H1 (cell line): ENCODE data around the gene VSX2. TPM values are rescaled to one million over a fixed set of nuclear protein-coding genes. Genes with fewer than 3 reads are reported as not detected.

Experiments
- CHD7 ChIP-seq: fragments of 300-600 bp; sonication (generic); IDR thresholded peaks from 2 replicates; pipeline ENCODE4 v1.7.1; 2012; ENCODE audit warnings: low read length, moderate library complexity, mild to moderate bottlenecking, inconsistent platforms; ENCODE audit not compliant: insufficient replicate concordance
- EGR1 ChIP-seq: IDR thresholded peaks from 2 replicates; pipeline ENCODE4 v1.6.1; 2011; ENCODE audit warnings: low read depth, low read length, borderline replicate concordance
- POLR2A ChIP-seq, 2 experiments: IDR thresholded peaks; 1 replicate in 1 of 2; 2 replicates in 1 of 2; pipeline ENCODE4 v1.6.1; 2011; ENCODE audit warnings: low read depth in 2 of 2, low read length in 2 of 2, mild to moderate bottlenecking in 2 of 2; ENCODE audit errors: control extremely low read depth in 1 of 2
- POU5F1 ChIP-seq: IDR thresholded peaks from 2 replicates; pipeline ENCODE4 v1.6.1; 2011; ENCODE audit warnings: low read depth, mild to moderate bottlenecking, low read length, moderate library complexity
- RXRA ChIP-seq: IDR thresholded peaks from 2 replicates; pipeline ENCODE4 v1.6.1; 2011; ENCODE audit warnings: low read depth, mild to moderate bottlenecking, low read length, moderate library complexity; ENCODE audit not compliant: insufficient read depth
- SIN3A ChIP-seq, 2 experiments: IDR thresholded peaks in 1 of 2; conservative IDR thresholded peaks in 1 of 2; 2 replicates each; pipeline ENCODE4 v1.6.1; 2011 to 2012; ENCODE audit warnings: low read length in 2 of 2, improper control_type of control experiment in 1 of 2, low read depth in 1 of 2, mild to moderate bottlenecking in 1 of 2
- SIRT6 ChIP-seq: IDR thresholded peaks from one replicate; pipeline ENCODE4 v1.7.1; 2012; ENCODE audit warnings: low read length, inconsistent platforms
- SP1 ChIP-seq: IDR thresholded peaks from 2 replicates; pipeline ENCODE4 v1.6.1; 2011; ENCODE audit warnings: low read depth, low read length
- USF2 ChIP-seq: IDR thresholded peaks from 2 replicates; pipeline ENCODE4 v1.6.1; 2011; ENCODE audit warnings: low read length, improper control_type of control experiment
- YY1 ChIP-seq: IDR thresholded peaks from 2 replicates; pipeline ENCODE4 v1.6.1; 2011; ENCODE audit warnings: low read depth, mild to moderate bottlenecking, low read length
- polyA plus RNA-seq, 7 experiments: library from polyadenylated mRNA; depleted of rRNA in 3 of 7; stranded (reverse) in 5 of 7; unstranded in 2 of 7; fragments of >200 nt in 5 of 7; fragments of 200-250 nt in 2 of 7; gene quantifications; 1 replicate in 5 of 7; 2 replicates in 1 of 7; 4 replicates in 1 of 7; pipeline versions ENCODE4 v1.2.1 to v1.2.3, GENCODE V29; 2011 to 2013; ENCODE audit warnings: missing spikeins in 2 of 7, mixed read lengths in 2 of 7
- total RNA-seq: library from RNA; stranded (reverse); fragmentation: NEBNext Ultra II Directional; extraction: Animal tissue kit (Norgen Biotek cat#: 25700); gene quantifications from 2 replicates; pipeline ENCODE4 v1.2.1, GENCODE V29; 2021
- TF ChIP-seq, protein P1 (sequence below): IDR thresholded peaks from 2 replicates; pipeline ENCODE4 v1.6.1; 2012; ENCODE audit warnings: inconsistent platforms

VSX2 gene
- total and polyA plus RNA-seq, 2 of the 8 experiments (the other 6 are each of a cell fraction or from before 2014, with no cell fraction given), result 0.08 to 0.22 TPM

- no peak for TF ChIP-seq CHD7
- no peak for TF ChIP-seq SP1
- TF ChIP-seq, protein P1, sequence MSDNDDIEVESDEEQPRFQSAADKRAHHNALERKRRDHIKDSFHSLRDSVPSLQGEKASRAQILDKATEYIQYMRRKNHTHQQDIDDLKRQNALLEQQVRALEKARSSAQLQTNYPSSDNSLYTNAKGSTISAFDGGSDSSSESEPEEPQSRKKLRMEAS, result no peak
- TF ChIP-seq SIN3A (conservative IDR thresholded peaks at IDR 0.05 in 1 of 2, IDR thresholded peaks at IDR 0.05 in 1 of 2; ENCODE audit: low read depth in 1 of 2, low read length in 2 of 2), result no peak
- no peak for TF ChIP-seq YY1
- no peak for TF ChIP-seq RXRA
- TF ChIP-seq EGR1, result no peak
- TF ChIP-seq POU5F1, result no peak
- no peak for TF ChIP-seq USF2
- TF ChIP-seq POLR2A (IDR thresholded peaks at IDR 0.05; ENCODE audit: control extremely low read depth in 1 of 2, low read depth in 2 of 2, low read length in 2 of 2), result no peak
- no peak for TF ChIP-seq SIRT6
Observed at GRCh38 chr14:74245292-74245691, 6.0 kb downstream of the VSX2 start (continued).
